Gastroesophageal sphincter (tissue), 4 donors: ENCODE results near the gene CDH6. TPM values are rescaled to one million over a fixed set of nuclear protein-coding genes. Genes with fewer than 3 reads are reported as not detected.

ENCODE experiments used
- ATAC-seq: fragments of 150-250 bp; one replicate; pipeline ENCODE4 v1.9.1; 2016; ENCODE audit warnings: mild to moderate bottlenecking, moderate library complexity
- H3K27ac ChIP-seq, 4 donors: fragments of 200-600 bp; sonication (generic) in 3 of 4; 1 replicate in 3 of 4; 2 replicates in 1 of 4; pipeline ENCODE4 v1.5.1; 2016 to 2019
- H3K27me3 ChIP-seq: fragments of 200-600 bp; sonication (generic); one replicate; pipeline ENCODE4 v1.5.1; 2019
- H3K36me3 ChIP-seq, 2 donors: fragments of 200-600 bp; sonication (generic); one replicate each; pipeline ENCODE4 v1.5.1; 2019; ENCODE audit warnings: control low read depth in 1 of 2
- H3K4me1 ChIP-seq, 3 donors: fragments of 200-600 bp; sonication (generic); 1 replicate in 2 of 3; 2 replicates in 1 of 3; pipeline ENCODE4 v1.5.1; 2016 to 2019; ENCODE audit warnings: control low read depth in 2 of 3
- H3K4me3 ChIP-seq, 2 donors: fragments of 200-600 bp; sonication (generic); one replicate each; pipeline ENCODE4 v1.5.1; 2019; ENCODE audit warnings: mild to moderate bottlenecking in 1 of 2, moderate library complexity in 1 of 2
- H3K9me3 ChIP-seq, 3 donors: fragments of 200-600 bp; sonication (generic); one replicate each; pipeline ENCODE4 v1.5.1; 2017 to 2019; ENCODE audit warnings: control low read depth in 2 of 3
- CTCF ChIP-seq, 4 experiments: fragments of 200-600 bp in 2 of 4; fragments of 450-650 bp in 2 of 4; sonication (generic) in 1 of 4; IDR thresholded peaks; one replicate each; pipeline ENCODE4 v1.5.1; 2017 to 2019; ENCODE audit warnings: antibody characterized with exemption in 4 of 4, mild to moderate bottlenecking in 2 of 4, moderate library complexity in 2 of 4
- EP300 ChIP-seq: sonication (generic); formaldehyde crosslinking; IDR thresholded peaks from one replicate; pipeline ENCODE4 v1.6.1; 2017; ENCODE audit warnings: antibody characterized with exemption, mild to moderate bottlenecking
- POLR2A ChIP-seq, 2 donors: fragments of 450-650 bp; IDR thresholded peaks; one replicate each; pipeline ENCODE4 v1.6.1; 2017; ENCODE audit warnings: antibody characterized with exemption in 2 of 2, mild to moderate bottlenecking in 2 of 2, moderate library complexity in 1 of 2
- POLR2AphosphoS5 ChIP-seq: sonication (generic); formaldehyde crosslinking; IDR thresholded peaks from one replicate; pipeline ENCODE4 v1.6.1; 2017; ENCODE audit warnings: antibody characterized with exemption
- WGBS, 2 donors: methylation state at CpG; one replicate each; pipeline ENCODE4 v1.1.5; 2018; ENCODE audit warnings: low coverage in 1 of 2; 5-methylcytosine and 5-hydroxymethylcytosine counted together
- total RNA-seq, 4 donors: library from RNA; depleted of rRNA; stranded (reverse); fragments of >200 nt; gene quantifications; one replicate each; pipeline ENCODE4 v1.1.0, GENCODE V29; 2016

CDH6 gene
- total RNA-seq, 4 donors from 2014 or later = 5.5 to 10.9 (median 8.4) TPM

- Histone ChIP-seq H3K4me1 (peaks cover 0 to 42% (median 9%) of the 10 kb centered on the region in 3 donors), H3K9me3 (no peaks in the 10 kb centered on the region), H3K4me3 (peak overlapping the region; percentile 54 to 60), H3K27me3 (peaks cover 35% of the 10 kb centered on the region), H3K27ac (peak overlapping the region in 2 of 4 donors; percentile 67 to 73), H3K36me3 (no peaks in the 10 kb centered on the region)
- no peak for ATAC-seq
- WGBS, 2 donors = 27 to 43% methylated on average over 4 to 5 of the region's 5 CpGs
- TF ChIP-seq POLR2AphosphoS5 (no peak), POLR2A (IDR thresholded peaks at IDR 0.05) (no peak), EP300 (no peak), CTCF (IDR thresholded peaks at IDR 0.05) (no peak)
These were observed 1.5 kb downstream of the CDH6 start for GRCh38 chr5:31194892-31195555.

- Histone ChIP-seq H3K4me3 (no peak overlapping the region), H3K27me3 (peaks cover 31% of the 10 kb centered on the region), H3K9me3 (no peaks in the 10 kb centered on the region), H3K4me1 (peaks cover 0 to 42% (median 9%) of the 10 kb centered on the region in 3 donors), H3K27ac (peak overlapping the region in 1 of 4 donors; percentile 8), H3K36me3 (no peaks in the 10 kb centered on the region)
- TF ChIP-seq POLR2AphosphoS5 (no peak), CTCF (IDR thresholded peaks at IDR 0.05) (peak in 1 of 4 experiments; percentile 27), EP300 (no peak), POLR2A (IDR thresholded peaks at IDR 0.05) (no peak)
- no peak for ATAC-seq
- WGBS, 2 donors = 18 to 39% methylated on average over 2 of the region's 2 CpGs
These were observed 2.8 kb downstream of the CDH6 start for GRCh38 chr5:31196309-31196708.

GRCh38 chr5:31197183-31197582, 3.7 kb downstream of the CDH6 start:
- Histone ChIP-seq H3K4me1 (peaks cover 0 to 42% (median 9%) of the 10 kb centered on the region in 3 donors), H3K4me3 (no peak overlapping the region), H3K27ac (peak overlapping the region in 1 of 4 donors; percentile 42), H3K9me3 (no peaks in the 10 kb centered on the region), H3K27me3 (peaks cover 31% of the 10 kb centered on the region), H3K36me3 (no peaks in the 10 kb centered on the region)
- TF ChIP-seq POLR2AphosphoS5 (no peak), CTCF (IDR thresholded peaks at IDR 0.05) (no peak), POLR2A (IDR thresholded peaks at IDR 0.05) (no peak)
- no peak for ATAC-seq
- WGBS, 2 donors = 0 to 29% methylated on average over 1 of the region's 1 CpG

- H3K27ac ChIP-seq = no peak overlapping the region
- H3K9me3 ChIP-seq = no peaks in the 10 kb centered on the region
- TF ChIP-seq CTCF (IDR thresholded peaks at IDR 0.05) (no peak), POLR2AphosphoS5 (no peak), EP300 (no peak), POLR2A (IDR thresholded peaks at IDR 0.05) (no peak)
- no peaks in the 10 kb centered on the region for H3K27me3 ChIP-seq
- H3K4me1 ChIP-seq = no peaks in the 10 kb centered on the region
- H3K4me3 ChIP-seq = no peak overlapping the region
- 22 to 50% methylated on average over 1 of the region's 1 CpG for WGBS, 2 donors
- ATAC-seq = no peak
- H3K36me3 ChIP-seq = no peaks in the 10 kb centered on the region
These were observed 11.5 kb downstream of the CDH6 start for GRCh38 chr5:31204958-31205357.

GRCh38 chr5:31208043-31208442, 14.6 kb downstream of the CDH6 start:
- TF ChIP-seq CTCF (IDR thresholded peaks at IDR 0.05) (no peak), POLR2AphosphoS5 (no peak), POLR2A (IDR thresholded peaks at IDR 0.05) (no peak), EP300 (no peak)
- H3K4me1 ChIP-seq = no peaks in the 10 kb centered on the region
- H3K27me3 ChIP-seq = no peaks in the 10 kb centered on the region
- no peaks in the 10 kb centered on the region for H3K9me3 ChIP-seq
- H3K27ac ChIP-seq = no peak overlapping the region
- no peak overlapping the region for H3K4me3 ChIP-seq
- WGBS, 2 donors = 82 to 100% methylated on average over 3 of the region's 6 CpGs
- no peaks in the 10 kb centered on the region for H3K36me3 ChIP-seq
- ATAC-seq = no peak
